Calu3 (cell line): ENCODE measurements around the gene FHIT. TPM values are rescaled to one million over a fixed set of nuclear protein-coding genes. Genes with fewer than 3 reads are reported as not detected.

Experiments
- BruUV-seq: library from RNA; stranded (reverse); fragments of 400-500 nt; replicated peaks from 2 replicates; lab custom pipeline; 2021; lab: Mats Ljungman, UMichigan
- CTCF ChIA-PET: fragments of 300-600 bp; sonication (Branson Sonifier 250); formaldehyde crosslinking; loops from one replicate; lab custom pipeline; 2022; ENCODE audit warnings: antibody characterized with exemption; lab: Charles Lee
- DNase-seq: peaks from one replicate; pipeline ENCODE4 v3.0.0; 2022
- H3K27ac Mint-ChIP-seq: one replicate; pipeline ENCODE4 v1.8.0; 2022; ENCODE audit warnings: mixed read lengths; ENCODE audit not compliant: unreplicated experiment
- H3K27me3 Mint-ChIP-seq: one replicate; pipeline ENCODE4 v1.8.0; 2022; ENCODE audit warnings: mixed read lengths; ENCODE audit not compliant: unreplicated experiment
- H3K36me3 Mint-ChIP-seq: one replicate; pipeline ENCODE4 v1.8.0; 2022; ENCODE audit warnings: mild to moderate bottlenecking, moderate library complexity, mixed read lengths; ENCODE audit not compliant: insufficient read depth, unreplicated experiment
- H3K4me1 Mint-ChIP-seq: one replicate; pipeline ENCODE4 v1.8.0; 2022; ENCODE audit warnings: mild to moderate bottlenecking, low read depth, mixed read lengths; ENCODE audit not compliant: unreplicated experiment
- H3K4me3 Mint-ChIP-seq: one replicate; pipeline ENCODE4 v1.8.0; 2022; ENCODE audit warnings: mild to moderate bottlenecking, low read depth, moderate library complexity, mixed read lengths; ENCODE audit not compliant: unreplicated experiment
- H3K9me3 Mint-ChIP-seq: one replicate; pipeline ENCODE4 v1.8.0; 2022; ENCODE audit warnings: low read depth, mixed read lengths; ENCODE audit not compliant: unreplicated experiment
- intact Hi-C: fragments of 100-400 bp; cut with micrococcal nuclease; formaldehyde crosslinking; loops from one replicate; pipeline ENCODE4 v1.10.0; 2022; ENCODE audit not compliant: unreplicated experiment
- total RNA-seq: library from RNA; stranded (reverse); gene quantifications from 2 replicates; pipeline ENCODE4 v1.2.3, GENCODE V29; 2022
- TF ChIP-seq, protein P1 (sequence below): fragments of 200-600 bp; IDR thresholded peaks from one replicate; pipeline ENCODE4 v1.8.0; 2022; ENCODE audit warnings: antibody characterized with exemption; ENCODE audit not compliant: unreplicated experiment

FHIT gene
- total RNA-seq, 1 experiment from 2014 or later: 6.2 TPM

DNA sequence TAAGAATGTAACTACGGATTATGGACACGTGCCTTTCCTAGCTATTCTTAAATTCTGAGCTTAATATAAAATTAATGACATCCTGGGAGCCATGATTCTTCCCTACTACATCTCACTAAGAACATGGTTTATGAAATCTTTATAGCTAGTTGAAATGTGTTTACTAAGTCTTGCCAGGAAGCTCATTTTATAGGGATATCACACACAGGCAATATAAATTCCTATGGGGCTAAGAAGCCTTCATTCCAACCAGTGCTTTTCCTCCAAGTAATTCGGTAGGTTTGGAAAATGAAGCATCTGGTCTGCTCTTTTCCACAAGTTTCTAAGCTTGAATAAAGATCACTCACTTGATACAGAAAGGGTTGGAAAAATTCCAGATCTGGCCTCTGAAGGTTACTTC is 802.6 kb downstream of the FHIT start:
- CTCF ChIA-PET: no interaction called here

DNA sequence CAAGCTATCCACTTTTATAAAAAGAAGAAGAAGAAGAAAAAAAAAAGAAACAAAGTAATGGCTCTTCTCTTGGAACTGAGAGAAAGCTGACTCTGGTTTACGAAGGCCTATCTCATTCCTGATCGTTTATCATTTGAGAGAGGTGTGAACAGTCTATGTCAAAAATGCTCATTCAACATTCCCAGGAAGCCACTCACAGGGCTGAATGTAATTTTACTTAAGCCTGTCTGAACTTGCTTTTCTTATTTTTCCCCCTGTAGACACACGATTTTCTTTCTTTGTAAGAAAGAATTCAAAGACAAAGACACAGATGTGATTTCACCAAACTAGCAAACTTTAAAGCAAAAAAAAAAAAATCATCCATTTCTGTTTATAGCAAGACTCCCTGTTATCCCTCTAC is 805.8 kb downstream of the FHIT start:
- intact Hi-C loops: no loop called here
- CTCF ChIA-PET: no interaction called here
- TF ChIP-seq, protein P1, sequence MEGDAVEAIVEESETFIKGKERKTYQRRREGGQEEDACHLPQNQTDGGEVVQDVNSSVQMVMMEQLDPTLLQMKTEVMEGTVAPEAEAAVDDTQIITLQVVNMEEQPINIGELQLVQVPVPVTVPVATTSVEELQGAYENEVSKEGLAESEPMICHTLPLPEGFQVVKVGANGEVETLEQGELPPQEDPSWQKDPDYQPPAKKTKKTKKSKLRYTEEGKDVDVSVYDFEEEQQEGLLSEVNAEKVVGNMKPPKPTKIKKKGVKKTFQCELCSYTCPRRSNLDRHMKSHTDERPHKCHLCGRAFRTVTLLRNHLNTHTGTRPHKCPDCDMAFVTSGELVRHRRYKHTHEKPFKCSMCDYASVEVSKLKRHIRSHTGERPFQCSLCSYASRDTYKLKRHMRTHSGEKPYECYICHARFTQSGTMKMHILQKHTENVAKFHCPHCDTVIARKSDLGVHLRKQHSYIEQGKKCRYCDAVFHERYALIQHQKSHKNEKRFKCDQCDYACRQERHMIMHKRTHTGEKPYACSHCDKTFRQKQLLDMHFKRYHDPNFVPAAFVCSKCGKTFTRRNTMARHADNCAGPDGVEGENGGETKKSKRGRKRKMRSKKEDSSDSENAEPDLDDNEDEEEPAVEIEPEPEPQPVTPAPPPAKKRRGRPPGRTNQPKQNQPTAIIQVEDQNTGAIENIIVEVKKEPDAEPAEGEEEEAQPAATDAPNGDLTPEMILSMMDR: no peak
- Mint-ChIP-seq H3K4me3 (no peak overlapping the region), H3K36me3 (no peaks in the 10 kb centered on the region), H3K27me3 (no peaks in the 10 kb centered on the region), H3K4me1 (no peaks in the 10 kb centered on the region), H3K27ac (no peak overlapping the region), H3K9me3 (no peaks in the 10 kb centered on the region)
- BruUV-seq: no TSS peak
- no peak for DNase-seq

More for the DNA sequence above, 802.6 kb downstream of the FHIT start:
- no peaks in the 10 kb centered on the region for H3K4me1 Mint-ChIP-seq
- no peak overlapping the region for H3K4me3 Mint-ChIP-seq
- intact Hi-C loops: no loop called here
- no peaks in the 10 kb centered on the region for H3K9me3 Mint-ChIP-seq
- H3K27me3 Mint-ChIP-seq: no peaks in the 10 kb centered on the region
- no peaks in the 10 kb centered on the region for H3K36me3 Mint-ChIP-seq
- TF ChIP-seq, protein P1: no peak
- H3K27ac Mint-ChIP-seq: no peak overlapping the region
- no TSS peak for BruUV-seq
- no peak for DNase-seq

DNA sequence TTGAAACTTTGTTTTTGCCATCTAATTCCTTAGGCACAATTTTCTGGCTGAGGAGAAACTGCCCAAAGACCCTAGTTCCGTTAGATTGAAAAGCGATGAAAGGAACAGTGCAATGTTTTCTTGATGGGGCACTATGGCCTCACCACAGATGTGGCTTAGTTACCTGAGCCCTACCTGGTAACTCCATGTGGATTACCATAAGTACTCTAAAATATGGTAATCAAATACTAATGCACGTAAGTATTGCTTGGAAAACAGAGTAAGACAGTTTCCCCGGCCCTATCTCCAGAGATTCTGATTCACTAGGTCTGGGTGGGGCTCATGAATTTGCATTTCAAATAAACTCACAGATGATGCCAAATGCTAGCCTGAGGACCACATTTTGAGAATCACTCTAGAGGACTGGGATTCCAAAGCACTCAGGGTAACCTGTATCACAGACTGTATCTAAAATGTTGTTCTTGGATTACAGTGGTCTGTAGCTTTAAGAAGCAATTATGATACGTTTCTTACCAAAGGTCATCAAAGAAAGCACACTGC is 806.3 kb downstream of the FHIT start:
- TF ChIP-seq, protein P1: no peak
- Mint-ChIP-seq H3K4me1 (no peaks in the 10 kb centered on the region), H3K27ac (no peak overlapping the region), H3K27me3 (no peaks in the 10 kb centered on the region), H3K36me3 (no peaks in the 10 kb centered on the region), H3K4me3 (no peak overlapping the region), H3K9me3 (peaks cover 2% of the 10 kb centered on the region)
- no peak for DNase-seq
- CTCF ChIA-PET: no interaction called here
- no TSS peak for BruUV-seq
- intact Hi-C loops: no loop called here

DNA sequence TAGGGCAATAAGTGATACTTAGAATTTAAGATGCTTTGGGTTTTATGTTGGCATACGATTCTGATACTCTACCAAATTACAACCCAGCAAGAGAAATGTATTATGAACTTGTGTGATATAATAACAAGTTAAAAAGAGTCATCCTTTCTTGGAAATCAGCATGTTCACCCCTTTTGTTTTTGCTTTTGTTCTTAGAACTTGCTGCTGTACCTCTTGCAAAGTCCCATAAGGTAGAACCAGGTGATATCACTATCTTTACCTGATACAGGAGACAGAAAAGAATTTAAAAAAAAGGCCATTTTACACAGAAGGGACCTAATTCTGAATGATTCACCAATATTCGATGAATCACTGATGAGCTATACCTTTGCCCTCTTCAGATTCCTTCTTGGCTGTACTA is 810.4 kb downstream of the FHIT start:
- no peak overlapping the region for H3K27ac Mint-ChIP-seq
- H3K9me3 Mint-ChIP-seq: peaks cover 4% of the 10 kb centered on the region
- TF ChIP-seq, protein P1: no peak
- no peaks in the 10 kb centered on the region for H3K4me1 Mint-ChIP-seq
- no peaks in the 10 kb centered on the region for H3K36me3 Mint-ChIP-seq
- CTCF ChIA-PET: no interaction called here
- intact Hi-C loops: no loop called here
- DNase-seq: no peak
- H3K27me3 Mint-ChIP-seq: no peaks in the 10 kb centered on the region
- no TSS peak for BruUV-seq
- no peak overlapping the region for H3K4me3 Mint-ChIP-seq
